Trophoblast cell (in vitro differentiated cells and primary cell): ENCODE results near the gene NXF3. TPM values are rescaled to one million over a fixed set of nuclear protein-coding genes. Genes with fewer than 3 reads are reported as not detected.
"Not testable (repeated sequence)": the region's sequence is repeated elsewhere in the genome, so short reads cannot be mapped to it uniquely, and the experiment has no call there.

Experiments used
- DNase-seq, 2 donors: peaks; one replicate each; pipeline ENCODE4 v3.0.0-alpha.2; 2016
- H2AFZ ChIP-seq: 2 replicates; pipeline ENCODE4 v1.6.1; 2013; ENCODE audit warnings: low read length, moderate library complexity, mild to moderate bottlenecking; ENCODE audit not compliant: insufficient read depth, poor library complexity
- H2AK5ac ChIP-seq: 2 replicates; pipeline ENCODE4 v1.6.1; 2013; ENCODE audit warnings: mild to moderate bottlenecking, low read length
- H2BK120ac ChIP-seq: 2 replicates; pipeline ENCODE4 v1.6.1; 2013; ENCODE audit warnings: low read length, mild to moderate bottlenecking, moderate library complexity; ENCODE audit not compliant: insufficient read depth, poor library complexity
- H2BK12ac ChIP-seq: 2 replicates; pipeline ENCODE4 v1.6.1; 2013; ENCODE audit warnings: mild to moderate bottlenecking, low read length, moderate library complexity
- H2BK5ac ChIP-seq: 2 replicates; pipeline ENCODE4 v1.6.1; 2013; ENCODE audit warnings: low read length, low read depth, moderate library complexity, mild to moderate bottlenecking; ENCODE audit not compliant: poor library complexity
- H3K14ac ChIP-seq: 2 replicates; pipeline ENCODE4 v1.6.1; 2013; ENCODE audit warnings: mild to moderate bottlenecking, low read length
- H3K18ac ChIP-seq: 2 replicates; pipeline ENCODE4 v1.6.1; 2013; ENCODE audit warnings: mild to moderate bottlenecking, low read length
- H3K23ac ChIP-seq: 2 replicates; pipeline ENCODE4 v1.6.1; 2013; ENCODE audit warnings: low read length
- H3K27ac ChIP-seq: 2 replicates; pipeline ENCODE4 v1.5.1; 2013; ENCODE audit warnings: low read depth, mild to moderate bottlenecking, inconsistent platforms, low read length, moderate library complexity
- H3K27me3 ChIP-seq: 2 replicates; pipeline ENCODE4 v1.6.1; 2013; ENCODE audit warnings: inconsistent platforms, mild to moderate bottlenecking, low read length, moderate library complexity; ENCODE audit not compliant: insufficient read depth
- H3K36me3 ChIP-seq, 2 experiments: 1 replicate in 1 of 2; 2 replicates in 1 of 2; pipeline ENCODE4 v1.6.1; 2013; ENCODE audit warnings: low read length in 2 of 2, mild to moderate bottlenecking in 2 of 2, moderate library complexity in 1 of 2; ENCODE audit not compliant: insufficient read depth in 2 of 2, control insufficient read depth in 1 of 2
- H3K4ac ChIP-seq: 2 replicates; pipeline ENCODE4 v1.6.1; 2013; ENCODE audit warnings: low read depth, mild to moderate bottlenecking, low read length, moderate library complexity
- H3K4me1 ChIP-seq, 2 experiments: 1 replicate in 1 of 2; 2 replicates in 1 of 2; pipeline ENCODE4 v1.6.1; 2013; ENCODE audit warnings: low read length in 2 of 2, mild to moderate bottlenecking in 2 of 2, moderate library complexity in 1 of 2; ENCODE audit not compliant: insufficient read depth in 2 of 2, control insufficient read depth in 1 of 2
- H3K4me2 ChIP-seq: 2 replicates; pipeline ENCODE4 v1.6.1; 2013; ENCODE audit warnings: inconsistent platforms, mild to moderate bottlenecking, low read length, moderate library complexity
- H3K4me3 ChIP-seq: 2 replicates; pipeline ENCODE4 v1.5.1; 2013; ENCODE audit warnings: mild to moderate bottlenecking, low read depth, low read length, inconsistent platforms
- H3K79me1 ChIP-seq: one replicate; pipeline ENCODE4 v1.6.1; 2013; ENCODE audit warnings: low read length
- H3K79me2 ChIP-seq: 2 replicates; pipeline ENCODE4 v1.6.1; 2013; ENCODE audit warnings: low read length, mild to moderate bottlenecking; ENCODE audit not compliant: control insufficient read depth, insufficient read depth, poor library complexity
- H3K9ac ChIP-seq: 2 replicates; pipeline ENCODE4 v1.6.1; 2013; ENCODE audit warnings: mild to moderate bottlenecking, low read length
- H3K9me3 ChIP-seq: 2 replicates; pipeline ENCODE4 v1.6.1; 2013; ENCODE audit warnings: low read depth, mild to moderate bottlenecking, control low read depth, inconsistent platforms, low read length; ENCODE audit not compliant: insufficient read depth
- H4K12ac ChIP-seq: 2 replicates; pipeline ENCODE4 v1.6.1; 2013; ENCODE audit warnings: low read depth, mild to moderate bottlenecking, low read length, moderate library complexity
- H4K8ac ChIP-seq: 2 replicates; pipeline ENCODE4 v1.6.1; 2013; ENCODE audit warnings: low read depth, mild to moderate bottlenecking, low read length, moderate library complexity
- H4K91ac ChIP-seq: one replicate; pipeline ENCODE4 v1.6.1; 2013; ENCODE audit warnings: low read depth, mild to moderate bottlenecking, low read length, moderate library complexity
- WGBS: extraction: QIAGEN DNeasy Blood & Tissue Kit; methylation state at CpG from one replicate; pipeline ENCODE4 v1.1.7; 2013; ENCODE audit warnings: missing lambda C conversion rate; ENCODE audit not compliant: insufficient read length, insufficient coverage; ENCODE audit errors: extremely low coverage; 5-methylcytosine and 5-hydroxymethylcytosine counted together
- polyA plus RNA-seq: library from polyadenylated mRNA; stranded (reverse); fragments of 200-250 nt; gene quantifications from 2 replicates; pipeline ENCODE4 v1.2.3, GENCODE V29; 2013

NXF3 gene
- 0.07 and 0.15 TPM in 2 replicates for polyA plus RNA-seq

- Histone ChIP-seq H3K4me2 (no peak within 1 kb of the TSS), H2AK5ac (no peak within 1 kb of the TSS), H2BK5ac (no peak within 1 kb of the TSS), H3K9ac (no peak within 1 kb of the TSS), H3K18ac (no peak within 1 kb of the TSS), H3K79me1 (no peaks in the 10 kb centered on the region), H3K79me2 (no peaks in the 10 kb centered on the region), H4K12ac (no peak within 1 kb of the TSS), H3K9me3 (no peaks in the 10 kb centered on the region), H4K8ac (no peak within 1 kb of the TSS), H4K91ac (no peak within 1 kb of the TSS), H3K4me3 (no peak within 1 kb of the TSS), H2BK120ac (no peak within 1 kb of the TSS), H3K27me3 (no peaks in the 10 kb centered on the region), H3K36me3 (no peaks in the 10 kb centered on the region), H3K23ac (no peak within 1 kb of the TSS), H3K4ac (no peak within 1 kb of the TSS), H3K14ac (no peak within 1 kb of the TSS), H2AFZ (no peak within 1 kb of the TSS), H2BK12ac (no peak within 1 kb of the TSS), H3K27ac (no peak within 1 kb of the TSS), H3K4me1 (no peaks in the 10 kb centered on the region)
- no peak for DNase-seq
- no CpG with 5 or more reads among the region's 5 CpGs for WGBS
Measured at GRCh38 chrX:103092942-103093341, at the start of gene NXF3. Gene NXF3 (minus strand): TSS chrX:103093143. CDS start chrX:103093023, 120 bp downstream.

- not testable (repeated sequence) for H2BK5ac ChIP-seq
- no CpG with 5 or more reads among the region's 2 CpGs for WGBS
Measured at GRCh38 chrX:103136528-103136927, 43.6 kb upstream of the NXF3 start.

GRCh38 chrX:103124284-103124683 lies 31.3 kb upstream of the NXF3 start:
- Histone ChIP-seq H2AK5ac (no peak overlapping the region), H2BK120ac (no peak overlapping the region), H4K12ac (no peak overlapping the region), H2BK5ac (no peak overlapping the region), H2BK12ac (no peak overlapping the region), H3K23ac (no peak overlapping the region), H4K91ac (no peak overlapping the region), H3K36me3 (no peaks in the 10 kb centered on the region), H3K27ac (no peak overlapping the region), H3K27me3 (no peaks in the 10 kb centered on the region), H3K9ac (no peak overlapping the region), H3K4me3 (no peak overlapping the region), H3K4me1 (no peaks in the 10 kb centered on the region), H2AFZ (no peak overlapping the region), H3K79me2 (no peaks in the 10 kb centered on the region), H3K4me2 (no peak overlapping the region), H3K9me3 (no peaks in the 10 kb centered on the region), H3K79me1 (no peaks in the 10 kb centered on the region), H3K14ac (no peak overlapping the region), H3K18ac (no peak overlapping the region), H4K8ac (no peak overlapping the region), H3K4ac (no peak overlapping the region)
- DNase-seq, result no peak

More at GRCh38 chrX:103136528-103136927, 43.6 kb upstream of the NXF3 start:
- H3K9me3 ChIP-seq, DNase-seq, H3K4me3 ChIP-seq, H2AK5ac ChIP-seq, H3K27ac ChIP-seq, H3K4me1 ChIP-seq, H3K36me3 ChIP-seq, H2AFZ ChIP-seq, H3K23ac ChIP-seq, H3K27me3 ChIP-seq, H3K79me2 ChIP-seq, H4K8ac ChIP-seq, H3K4ac ChIP-seq, H3K18ac ChIP-seq, H2BK12ac ChIP-seq, H4K91ac ChIP-seq, H2BK120ac ChIP-seq, H3K14ac ChIP-seq, H3K9ac ChIP-seq, H3K79me1 ChIP-seq, H3K4me2 ChIP-seq, H4K12ac ChIP-seq: not testable (repeated sequence)

GRCh38 chrX:103120748-103121147 lies 27.8 kb upstream of the NXF3 start:
- Histone ChIP-seq H2AFZ (no peak overlapping the region), H3K4me3 (no peak overlapping the region), H2BK120ac (no peak overlapping the region), H4K8ac (no peak overlapping the region), H3K23ac (no peak overlapping the region), H3K4ac (no peak overlapping the region), H2BK5ac (no peak overlapping the region), H4K91ac (no peak overlapping the region), H3K27me3 (no peaks in the 10 kb centered on the region), H3K9ac (no peak overlapping the region), H4K12ac (no peak overlapping the region), H2AK5ac (no peak overlapping the region), H3K79me1 (no peaks in the 10 kb centered on the region), H3K9me3 (no peaks in the 10 kb centered on the region), H3K36me3 (no peaks in the 10 kb centered on the region), H3K4me2 (no peak overlapping the region), H2BK12ac (no peak overlapping the region), H3K79me2 (no peaks in the 10 kb centered on the region), H3K18ac (no peak overlapping the region), H3K14ac (no peak overlapping the region), H3K4me1 (no peaks in the 10 kb centered on the region), H3K27ac (no peak overlapping the region)
- no CpG with 5 or more reads among the region's 5 CpGs for WGBS
- DNase-seq, result no peak
